Hepatocyte (in vitro differentiated cells): ENCODE measurements around the gene ZNF281.

Experiments
- EZH2phosphoT487 ChIP-seq: fragments of 200-600 bp; sonication (generic); IDR thresholded peaks from one replicate; pipeline ENCODE4 v1.6.1; 2018; ENCODE audit warnings: antibody characterized with exemption, mild to moderate bottlenecking, low read depth, moderate library complexity; ENCODE audit not compliant: unreplicated experiment, severe bottlenecking
- TF ChIP-seq, protein P1 (sequence below): fragments of 200-600 bp; sonication (generic); IDR thresholded peaks from 2 replicates; pipeline ENCODE4 v1.5.1; 2016; ENCODE audit warnings: antibody characterized with exemption, mild to moderate bottlenecking; ENCODE audit not compliant: poor library complexity

DNA sequence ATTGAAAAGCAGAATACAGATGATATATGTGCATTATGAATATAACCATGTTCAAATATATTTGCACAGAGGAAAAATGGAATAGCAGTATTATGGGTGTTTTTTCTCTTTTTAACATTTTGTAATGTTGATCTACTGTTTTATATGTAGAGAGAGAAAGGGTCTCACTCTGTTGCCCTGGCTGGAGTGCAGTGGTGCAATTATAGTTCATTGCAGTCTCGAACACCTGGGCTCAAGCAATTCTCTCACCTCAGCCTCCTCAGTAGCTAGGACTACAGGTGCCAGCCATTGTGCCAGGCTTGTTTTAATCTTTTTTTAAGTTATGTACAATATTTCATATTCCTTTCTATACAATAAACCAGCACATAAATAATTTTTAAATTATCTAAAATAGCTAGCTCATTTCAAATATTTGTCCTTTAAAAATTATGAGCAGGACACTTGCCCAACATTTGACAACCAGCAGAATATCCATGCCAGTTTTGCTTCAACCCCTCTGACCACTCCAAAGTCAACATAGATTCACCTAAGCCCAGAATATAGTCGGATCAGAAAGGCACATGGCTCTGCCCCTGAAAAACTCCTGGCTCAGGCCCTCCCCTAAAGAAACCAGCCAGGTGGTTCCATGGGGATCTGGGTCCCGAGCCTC lies 29.8 kb downstream of the ZNF281 start:
- TF ChIP-seq, protein P1, sequence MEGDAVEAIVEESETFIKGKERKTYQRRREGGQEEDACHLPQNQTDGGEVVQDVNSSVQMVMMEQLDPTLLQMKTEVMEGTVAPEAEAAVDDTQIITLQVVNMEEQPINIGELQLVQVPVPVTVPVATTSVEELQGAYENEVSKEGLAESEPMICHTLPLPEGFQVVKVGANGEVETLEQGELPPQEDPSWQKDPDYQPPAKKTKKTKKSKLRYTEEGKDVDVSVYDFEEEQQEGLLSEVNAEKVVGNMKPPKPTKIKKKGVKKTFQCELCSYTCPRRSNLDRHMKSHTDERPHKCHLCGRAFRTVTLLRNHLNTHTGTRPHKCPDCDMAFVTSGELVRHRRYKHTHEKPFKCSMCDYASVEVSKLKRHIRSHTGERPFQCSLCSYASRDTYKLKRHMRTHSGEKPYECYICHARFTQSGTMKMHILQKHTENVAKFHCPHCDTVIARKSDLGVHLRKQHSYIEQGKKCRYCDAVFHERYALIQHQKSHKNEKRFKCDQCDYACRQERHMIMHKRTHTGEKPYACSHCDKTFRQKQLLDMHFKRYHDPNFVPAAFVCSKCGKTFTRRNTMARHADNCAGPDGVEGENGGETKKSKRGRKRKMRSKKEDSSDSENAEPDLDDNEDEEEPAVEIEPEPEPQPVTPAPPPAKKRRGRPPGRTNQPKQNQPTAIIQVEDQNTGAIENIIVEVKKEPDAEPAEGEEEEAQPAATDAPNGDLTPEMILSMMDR: no peak
- TF ChIP-seq EZH2phosphoT487: no peak
